ENCODE data around the gene VEZT.

DNA sequence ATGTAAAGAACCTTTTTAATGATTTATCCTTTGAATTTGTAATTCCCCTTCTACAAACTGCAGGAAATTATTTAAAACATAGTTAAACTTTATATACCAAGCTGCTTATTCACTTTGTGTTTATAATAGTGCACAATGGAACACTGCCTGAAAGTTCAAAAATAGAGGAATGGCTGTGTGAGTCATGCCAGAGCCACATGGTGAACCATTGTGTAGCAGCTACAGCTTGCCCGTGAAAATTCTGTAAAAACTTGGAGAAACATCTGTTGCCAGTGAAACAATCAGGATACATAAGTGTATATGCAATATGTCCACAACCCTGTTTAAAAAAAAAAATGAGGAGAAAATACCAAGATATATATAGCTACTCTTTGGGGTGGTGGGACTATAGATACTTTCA, 59.5 kb downstream of the VEZT start:
- TF ChIP-seq POLR2A (conservative IDR thresholded peaks at IDR 0.05) (no peak), EP300 (IDR thresholded peaks at IDR 0.05; ENCODE audit: low read length) (no peak), NFATC3 (IDR thresholded peaks at IDR 0.05) (no peak), RNF2 (IDR thresholded peaks at IDR 0.05) (no peak), ELF4 (CRISPR knock-in tag; IDR thresholded peaks at IDR 0.05) (no peak), RB1 (IDR thresholded peaks at IDR 0.05; ENCODE audit: low read depth) (no peak), PHB2 (IDR thresholded peaks at IDR 0.05; ENCODE audit: low read depth) (no peak), MXI1 (IDR thresholded peaks at IDR 0.05; ENCODE audit: low read depth, low read length) (no peak), CEBPB (tag; IDR thresholded peaks at IDR 0.05) (no peak), SNAPC5 (CRISPR knock-in tag; IDR thresholded peaks at IDR 0.05) (no peak), CHD2 (IDR thresholded peaks at IDR 0.05; ENCODE audit: low read depth, low read length) (no peak)
- TF ChIP-seq, protein P1, sequence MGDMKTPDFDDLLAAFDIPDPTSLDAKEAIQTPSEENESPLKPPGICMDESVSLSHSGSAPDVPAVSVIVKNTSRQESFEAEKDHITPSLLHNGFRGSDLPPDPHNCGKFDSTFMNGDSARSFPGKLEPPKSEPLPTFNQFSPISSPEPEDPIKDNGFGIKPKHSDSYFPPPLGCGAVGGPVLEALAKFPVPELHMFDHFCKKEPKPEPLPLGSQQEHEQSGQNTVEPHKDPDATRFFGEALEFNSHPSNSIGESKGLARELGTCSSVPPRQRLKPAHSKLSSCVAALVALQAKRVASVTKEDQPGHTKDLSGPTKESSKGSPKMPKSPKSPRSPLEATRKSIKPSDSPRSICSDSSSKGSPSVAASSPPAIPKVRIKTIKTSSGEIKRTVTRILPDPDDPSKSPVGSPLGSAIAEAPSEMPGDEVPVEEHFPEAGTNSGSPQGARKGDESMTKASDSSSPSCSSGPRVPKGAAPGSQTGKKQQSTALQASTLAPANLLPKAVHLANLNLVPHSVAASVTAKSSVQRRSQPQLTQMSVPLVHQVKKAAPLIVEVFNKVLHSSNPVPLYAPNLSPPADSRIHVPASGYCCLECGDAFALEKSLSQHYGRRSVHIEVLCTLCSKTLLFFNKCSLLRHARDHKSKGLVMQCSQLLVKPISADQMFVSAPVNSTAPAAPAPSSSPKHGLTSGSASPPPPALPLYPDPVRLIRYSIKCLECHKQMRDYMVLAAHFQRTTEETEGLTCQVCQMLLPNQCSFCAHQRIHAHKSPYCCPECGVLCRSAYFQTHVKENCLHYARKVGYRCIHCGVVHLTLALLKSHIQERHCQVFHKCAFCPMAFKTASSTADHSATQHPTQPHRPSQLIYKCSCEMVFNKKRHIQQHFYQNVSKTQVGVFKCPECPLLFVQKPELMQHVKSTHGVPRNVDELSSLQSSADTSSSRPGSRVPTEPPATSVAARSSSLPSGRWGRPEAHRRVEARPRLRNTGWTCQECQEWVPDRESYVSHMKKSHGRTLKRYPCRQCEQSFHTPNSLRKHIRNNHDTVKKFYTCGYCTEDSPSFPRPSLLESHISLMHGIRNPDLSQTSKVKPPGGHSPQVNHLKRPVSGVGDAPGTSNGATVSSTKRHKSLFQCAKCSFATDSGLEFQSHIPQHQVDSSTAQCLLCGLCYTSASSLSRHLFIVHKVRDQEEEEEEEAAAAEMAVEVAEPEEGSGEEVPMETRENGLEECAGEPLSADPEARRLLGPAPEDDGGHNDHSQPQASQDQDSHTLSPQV (IDR thresholded peaks at IDR 0.05), result no peak

All from K562 (cell line).